GM18867 (cell line): ENCODE data around the gene OR6K6.

ENCODE experiments used
- ATAC-seq: cut with Tn5 transposase; IDR thresholded peaks from one replicate; pipeline ENCODE4 v1.9.1; 2021; ENCODE audit warnings: mild to moderate bottlenecking, moderate library complexity; ENCODE audit not compliant: unreplicated experiment

Gene OR6K6

GRCh38 chr1:158800526-158800925 is 46.0 kb downstream of the OR6K6 start:
- no peak for ATAC-seq

GRCh38 chr1:158801396-158801795 is 46.9 kb downstream of the OR6K6 start:
- no peak for ATAC-seq

DNA sequence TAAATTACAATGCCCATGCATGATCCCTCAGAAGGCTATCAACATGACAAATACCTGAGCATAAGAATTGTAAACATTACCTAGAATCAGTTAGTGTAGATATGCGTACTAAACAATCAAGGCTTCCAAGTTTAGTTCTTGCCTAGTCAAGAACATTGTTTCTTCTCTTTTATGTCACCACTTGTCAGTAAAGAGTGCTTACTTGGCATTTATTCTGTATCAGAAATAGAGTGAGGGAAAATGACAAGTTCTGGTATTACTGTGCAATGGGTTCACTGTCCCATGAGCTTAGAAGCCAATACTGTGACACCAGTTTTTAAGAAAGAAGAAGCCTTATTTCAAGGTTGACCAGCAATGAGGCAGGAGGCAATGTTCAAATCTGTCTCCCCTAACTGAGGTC is 49.2 kb downstream of the OR6K6 start:
- no peak for ATAC-seq
